ENCODE results near the gene KRT74. TPM values are rescaled to one million over a fixed set of nuclear protein-coding genes. Genes with fewer than 3 reads are reported as not detected.

The KRT74 gene
- total RNA-seq, 6 experiments from 2014 or later: not detected

GRCh38 chr12:52529417-52529816 is 44.2 kb downstream of the KRT74 start:
- WGBS (ENCODE audit: insufficient coverage, low coverage, low lambda C conversion rate, missing lambda C conversion rate): 90% methylated on average over 2 of the region's 2 CpGs
- Histone ChIP-seq H3K36me3 (no peaks in the 10 kb centered on the region), H3K27ac (no peak overlapping the region), H3K4me1 (no peaks in the 10 kb centered on the region), H3K9me3 (no peaks in the 10 kb centered on the region), H3K27me3 (no peaks in the 10 kb centered on the region), H3K4me3 (no peak overlapping the region)
- TF ChIP-seq CTCF (IDR thresholded peaks at IDR 0.05) (no peak), POLR2A (IDR thresholded peaks at IDR 0.05) (no peak)
- ATAC-seq (no peak), DNase-seq (peak in 1 of 3 donors; percentile 15)
- intact Hi-C loops (cut with DNase I): no loop called here

- ATAC-seq (peak in 1 of 4 donors; percentile 6), DNase-seq (peak in 1 of 3 donors; percentile 41)
- Histone ChIP-seq H3K4me3 (no peak overlapping the region), H3K27ac (no peak overlapping the region), H3K36me3 (no peaks in the 10 kb centered on the region), H3K4me1 (no peaks in the 10 kb centered on the region), H3K9me3 (no peaks in the 10 kb centered on the region), H3K27me3 (no peaks in the 10 kb centered on the region)
- whole genome bisulfite sequencing (ENCODE audit: insufficient coverage, low coverage, low lambda C conversion rate, missing lambda C conversion rate): no CpG with 5 or more reads among the region's 8 CpGs
- TF ChIP-seq POLR2A (IDR thresholded peaks at IDR 0.05): no peak
- no peak for TF ChIP-seq CTCF (IDR thresholded peaks at IDR 0.05)
- intact Hi-C loops (cut with DNase I): no loop called here
These were observed 45.0 kb downstream of the KRT74 start for GRCh38 chr12:52528641-52529143.

- no peak for ATAC-seq
- H3K27me3 ChIP-seq: no peaks in the 10 kb centered on the region
- no peak overlapping the region for H3K4me3 ChIP-seq
- peak in 1 of 3 donors; percentile 13 for DNase-seq
- no peaks in the 10 kb centered on the region for H3K4me1 ChIP-seq
- H3K27ac ChIP-seq: no peak overlapping the region
- 26% methylated on average over 3 of the region's 4 CpGs for WGBS (ENCODE audit: insufficient coverage, low coverage, low lambda C conversion rate, missing lambda C conversion rate)
- intact Hi-C loops (cut with DNase I): no loop called here
- no peaks in the 10 kb centered on the region for H3K9me3 ChIP-seq
- no peaks in the 10 kb centered on the region for H3K36me3 ChIP-seq
- TF ChIP-seq CTCF (IDR thresholded peaks at IDR 0.05) (no peak), POLR2A (IDR thresholded peaks at IDR 0.05) (no peak)
These were observed 46.4 kb downstream of the KRT74 start for GRCh38 chr12:52527121-52527800.

- Histone ChIP-seq H3K9me3 (no peaks in the 10 kb centered on the region), H3K27me3 (no peaks in the 10 kb centered on the region), H3K36me3 (no peaks in the 10 kb centered on the region), H3K4me3 (no peak overlapping the region), H3K27ac (no peak overlapping the region), H3K4me1 (no peaks in the 10 kb centered on the region)
- WGBS (ENCODE audit: insufficient coverage, low coverage, low lambda C conversion rate, missing lambda C conversion rate): 80% methylated on average over 3 of the region's 8 CpGs
- ATAC-seq: no peak
- no peak for TF ChIP-seq POLR2A (IDR thresholded peaks at IDR 0.05)
- TF ChIP-seq CTCF (IDR thresholded peaks at IDR 0.05): no peak
- peak in 1 of 3 donors; percentile 31 for DNase-seq
- intact Hi-C loops (cut with DNase I): no loop called here
These were observed 47.1 kb downstream of the KRT74 start for GRCh38 chr12:52526511-52526951.
